HG02623 (cell line): ENCODE measurements around the gene FAM156A.
"Not testable (repeated sequence)": the region's sequence is repeated elsewhere in the genome, so short reads cannot be mapped to it uniquely, and the experiment has no call there.

Experiments used
- ATAC-seq: cut with Tn5 transposase; IDR thresholded peaks from one replicate; pipeline ENCODE4 v1.9.1; 2021; ENCODE audit warnings: moderate library complexity; ENCODE audit not compliant: unreplicated experiment

Gene FAM156A

DNA sequence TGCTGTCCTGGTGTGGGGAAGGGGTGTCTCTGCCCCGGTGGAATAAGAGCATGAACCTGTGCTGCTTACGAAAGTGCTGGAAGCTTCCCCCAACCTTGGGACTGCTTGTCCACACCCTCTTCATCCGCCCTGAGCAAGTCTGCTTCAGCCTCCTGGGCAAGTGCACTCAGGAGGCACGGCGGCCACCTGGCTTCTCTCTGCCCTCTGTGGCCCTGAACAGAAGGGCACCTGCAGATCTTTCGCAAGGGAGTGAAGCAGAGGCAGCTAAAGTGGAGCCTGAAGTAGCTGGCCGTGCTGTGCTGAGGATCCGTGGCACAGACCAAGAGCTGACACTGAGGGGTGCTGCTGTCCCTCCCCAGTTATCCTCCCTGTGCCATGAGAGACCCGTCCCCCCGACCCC is 9.6 kb upstream of the FAM156A start:
- ATAC-seq, result not testable (repeated sequence)

DNA sequence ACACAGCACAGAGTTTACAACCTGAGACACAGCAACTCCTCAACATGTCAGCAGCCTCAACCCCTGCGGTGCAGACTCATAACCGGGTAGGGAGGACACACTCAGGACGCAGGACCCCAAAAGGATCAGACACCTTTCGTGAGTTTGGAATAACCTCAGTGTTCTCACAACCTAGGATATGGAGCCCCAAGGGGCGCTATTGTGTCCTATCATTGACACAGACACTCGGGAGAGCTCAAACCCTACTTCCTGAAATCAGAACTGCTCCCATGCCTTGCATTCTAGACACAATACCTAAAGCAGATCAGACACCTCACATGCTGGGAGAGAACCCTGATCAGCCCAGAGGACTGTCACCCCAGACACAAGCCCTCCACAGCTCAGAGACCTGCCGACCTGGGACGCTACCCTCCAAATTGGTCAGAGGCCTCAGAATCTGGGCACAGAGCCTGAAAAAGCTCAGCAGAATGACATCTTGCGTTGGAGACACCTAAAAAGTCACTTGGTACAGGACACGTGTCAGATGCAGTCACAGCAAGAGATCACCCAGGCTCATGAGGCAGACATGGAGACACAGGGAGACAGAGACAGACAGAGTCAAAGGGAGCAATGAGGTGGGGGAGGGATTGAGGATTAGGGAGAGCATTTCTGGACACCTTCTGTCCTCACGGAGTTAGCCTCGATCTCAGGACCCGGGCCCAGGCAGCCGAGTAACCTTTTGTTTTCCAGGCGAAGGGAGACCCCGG is 8.8 kb upstream of the FAM156A start:
- not testable (repeated sequence) for ATAC-seq

DNA sequence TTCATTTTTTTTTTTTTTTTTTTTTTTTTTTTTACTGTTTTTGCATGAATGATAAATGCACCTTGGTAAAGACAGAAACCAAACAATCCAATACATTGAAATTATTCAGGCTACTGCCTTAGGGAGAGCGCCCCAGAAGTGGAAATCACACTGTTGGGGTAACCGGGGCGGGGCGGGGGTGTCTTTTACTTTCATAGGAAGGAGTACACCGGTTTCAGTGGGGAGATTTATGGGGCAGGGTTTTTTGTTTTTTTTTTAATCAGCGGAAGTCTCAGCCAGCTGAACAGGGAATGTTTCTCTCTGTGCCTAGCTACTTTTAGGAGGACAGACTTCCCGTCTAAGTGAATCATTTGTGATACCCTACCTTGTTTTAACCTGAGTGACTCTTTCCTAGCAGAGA is 643 bp upstream of the FAM156A start:
- peak; percentile 24 for ATAC-seq

DNA sequence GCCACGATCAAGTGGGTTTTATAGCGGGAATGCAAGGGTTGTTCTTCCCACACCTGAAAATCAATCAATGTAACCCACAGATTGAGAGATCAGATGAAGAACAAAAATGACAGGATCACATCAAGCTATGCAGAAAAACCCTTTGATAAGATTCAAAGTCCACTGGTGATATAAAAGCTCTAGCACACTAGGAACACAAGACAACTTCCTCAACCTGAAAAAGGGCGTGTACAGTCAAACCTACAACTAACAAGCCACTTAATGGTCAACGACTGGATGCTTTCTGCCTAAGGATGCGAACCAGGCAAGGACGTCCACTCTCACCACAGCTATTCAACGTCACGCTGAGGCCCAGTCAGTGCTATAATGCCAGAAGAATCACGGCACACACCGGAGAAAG is 8.4 kb downstream of the FAM156A start:
- not testable (repeated sequence) for ATAC-seq

DNA sequence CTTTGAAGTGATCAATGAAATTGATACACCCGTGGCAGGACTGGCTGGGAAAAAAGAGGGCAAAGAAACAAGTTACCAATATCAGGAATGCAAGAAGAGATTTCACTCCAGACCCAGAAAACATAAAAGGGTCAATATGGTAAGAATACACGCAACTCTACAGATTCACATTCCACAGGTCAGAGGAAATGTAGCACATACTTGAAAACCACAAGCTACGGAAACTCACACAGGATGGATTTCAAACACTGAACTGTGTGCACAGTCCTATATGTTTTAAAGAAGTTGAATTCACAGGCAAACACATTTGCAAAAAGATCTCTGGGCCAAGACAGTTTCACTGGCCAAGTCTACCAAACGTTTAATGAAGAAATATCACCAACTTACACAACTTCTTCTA is 9.0 kb downstream of the FAM156A start:
- ATAC-seq, result not testable (repeated sequence)

DNA sequence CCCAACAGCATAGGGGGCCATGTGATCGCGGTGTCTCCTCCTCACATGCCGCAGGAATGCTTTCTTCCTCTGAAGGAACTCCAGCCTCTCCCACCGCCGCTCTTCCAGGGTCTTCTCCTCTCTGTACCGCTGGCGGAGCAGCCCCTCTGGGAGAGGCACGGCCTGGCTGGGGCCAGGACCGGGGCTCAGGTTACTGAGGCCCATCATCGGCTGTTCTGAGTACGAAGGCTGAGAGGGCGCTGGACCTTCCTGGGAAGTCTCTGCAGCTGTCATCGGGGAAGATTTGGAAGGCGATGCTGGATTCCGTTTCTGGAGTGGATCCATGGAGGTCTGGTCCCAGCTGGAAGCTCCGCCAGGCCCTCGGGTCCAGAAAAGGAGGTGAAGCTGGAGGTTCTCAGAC is 10.1 kb downstream of the FAM156A start:
- not testable (repeated sequence) for ATAC-seq

DNA sequence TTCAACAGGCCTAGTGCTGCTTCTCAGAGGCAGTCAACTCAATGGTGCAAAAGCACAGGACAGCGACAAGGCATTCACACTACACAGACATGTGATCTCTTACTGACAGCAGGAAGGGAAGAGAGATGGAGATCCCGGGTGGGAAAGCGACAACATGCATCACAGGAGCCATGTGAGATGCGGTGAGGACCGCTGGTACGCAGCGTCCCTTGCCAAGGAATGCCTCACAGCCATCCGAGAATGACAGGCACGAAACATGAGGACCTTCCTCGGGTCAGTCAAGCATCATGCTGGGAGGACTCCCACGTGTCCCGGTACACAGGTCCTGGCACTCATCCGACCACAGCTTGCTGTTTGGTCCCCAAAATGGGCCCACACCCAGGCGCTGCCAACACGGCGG is 10.8 kb downstream of the FAM156A start:
- ATAC-seq, result not testable (repeated sequence)

DNA sequence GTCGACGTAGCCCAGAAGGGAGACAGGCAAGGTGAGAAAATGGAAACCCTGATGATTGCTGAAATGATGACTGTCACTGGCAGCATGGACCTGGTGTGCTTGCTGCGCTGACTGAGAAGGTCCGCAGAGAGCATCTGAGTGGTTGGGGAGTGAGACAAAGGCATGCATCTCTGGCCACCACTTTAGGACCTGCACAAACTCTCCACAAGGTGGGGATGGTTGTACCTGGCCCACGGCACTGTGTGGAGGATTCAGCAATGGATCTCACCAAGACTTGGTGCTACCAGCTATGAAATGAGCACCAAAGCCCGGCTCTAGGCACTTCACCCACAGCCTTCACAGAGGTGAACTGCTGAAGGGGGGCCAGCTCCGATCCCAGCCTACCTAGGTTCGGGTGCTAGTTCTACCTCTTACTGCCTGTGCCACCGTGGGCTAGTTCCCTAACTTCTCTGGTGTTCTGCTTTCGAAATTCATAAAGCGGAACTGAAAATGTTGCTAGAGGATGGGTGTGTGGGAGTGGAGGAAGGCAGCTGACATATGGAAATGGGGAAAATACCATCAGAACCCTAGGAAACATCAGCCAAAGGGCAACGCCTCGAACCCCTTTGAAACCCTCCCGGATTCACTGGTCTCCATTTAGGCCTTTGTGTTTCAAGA is 12.4 kb downstream of the FAM156A start:
- not testable (repeated sequence) for ATAC-seq

DNA sequence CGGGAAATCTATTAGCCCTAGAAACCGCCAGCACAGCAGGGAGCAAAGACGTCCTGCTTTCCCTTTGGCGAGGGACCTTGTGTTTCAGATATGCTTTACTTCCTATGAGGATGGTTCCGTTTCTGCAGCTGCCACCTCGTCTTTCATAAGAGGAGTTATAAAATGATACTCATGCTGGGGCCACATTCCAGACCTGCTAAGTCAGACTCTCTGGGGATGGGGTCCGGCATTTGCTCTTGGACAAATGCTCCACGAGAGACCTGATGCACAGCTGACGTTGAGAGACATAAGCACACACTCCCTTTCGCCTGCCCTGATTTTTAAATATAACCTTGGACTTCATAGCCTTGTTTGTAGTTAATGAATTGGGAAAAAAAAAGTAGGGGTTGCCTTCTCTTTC is 16.6 kb downstream of the FAM156A start:
- not testable (repeated sequence) for ATAC-seq

DNA sequence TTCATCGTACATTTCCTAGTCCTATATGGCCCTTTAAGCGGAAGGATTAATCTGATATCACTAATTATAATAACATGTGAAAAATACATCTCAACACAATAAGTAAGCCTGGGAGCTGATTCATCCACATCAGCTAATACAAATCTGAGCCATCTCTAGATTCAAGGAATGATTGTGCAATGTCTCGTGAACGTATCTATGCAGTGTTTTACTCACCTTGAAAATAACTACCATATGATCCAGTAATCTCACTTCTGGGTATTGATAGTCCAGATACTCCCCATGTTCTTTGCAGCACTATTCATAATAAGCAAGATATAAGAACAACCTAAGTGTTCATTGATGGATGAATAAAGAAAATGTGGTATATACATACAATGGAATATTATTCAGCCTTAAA is 17.6 kb downstream of the FAM156A start:
- ATAC-seq, result not testable (repeated sequence)

DNA sequence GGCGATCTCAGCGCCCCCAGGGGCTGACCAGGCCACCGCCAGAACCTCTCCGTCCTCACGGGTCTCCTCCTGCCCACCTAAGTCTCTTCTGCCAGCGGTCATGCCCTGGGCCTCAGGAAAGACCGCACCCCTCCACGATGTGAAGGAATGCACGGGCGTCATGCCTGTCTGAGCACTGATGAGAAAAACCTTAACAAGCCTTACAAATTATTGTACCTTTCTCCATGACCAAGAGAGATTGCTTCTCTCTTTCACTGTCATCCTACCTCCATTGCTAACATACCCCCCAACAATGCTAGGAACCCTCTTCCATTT is 22.9 kb downstream of the FAM156A start:
- not testable (repeated sequence) for ATAC-seq

DNA sequence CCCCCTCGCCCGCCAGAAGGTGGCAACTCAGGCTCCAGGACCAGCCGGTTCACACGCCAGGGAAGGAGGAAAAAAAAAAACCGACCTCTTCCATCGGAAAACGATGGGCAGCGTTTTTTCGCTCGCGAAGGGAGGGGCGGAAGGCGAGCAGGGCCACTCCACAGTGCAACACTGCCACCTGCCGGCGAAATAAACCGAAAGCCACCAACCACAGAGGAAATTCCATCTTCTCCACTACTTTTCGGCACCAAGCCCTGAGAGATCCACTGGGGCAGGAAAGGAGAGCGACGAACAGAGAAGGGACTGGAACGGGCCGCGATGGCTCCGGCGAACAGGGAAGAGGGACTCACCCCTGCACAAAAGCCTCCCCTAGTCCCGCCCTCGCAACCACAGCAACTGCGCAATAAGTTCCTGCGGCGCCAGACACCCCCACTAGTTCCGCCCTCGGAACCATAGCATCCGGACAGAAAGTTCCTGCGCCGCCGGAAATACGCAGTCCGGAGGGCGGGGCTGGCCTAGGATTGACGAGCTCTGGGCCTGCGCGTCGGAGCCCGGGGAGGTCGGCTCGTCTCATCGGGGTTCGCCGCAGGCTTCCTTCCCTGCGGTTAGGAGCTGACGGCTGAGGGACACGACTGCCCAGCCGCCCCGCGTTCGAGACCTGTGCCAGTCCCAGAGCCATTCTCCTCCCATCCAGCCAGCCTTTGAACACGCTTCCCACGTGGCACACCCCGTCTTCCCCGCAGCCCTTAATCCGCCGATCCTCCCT is 23.4 kb downstream of the FAM156A start:
- ATAC-seq, result peak; percentile 90

DNA sequence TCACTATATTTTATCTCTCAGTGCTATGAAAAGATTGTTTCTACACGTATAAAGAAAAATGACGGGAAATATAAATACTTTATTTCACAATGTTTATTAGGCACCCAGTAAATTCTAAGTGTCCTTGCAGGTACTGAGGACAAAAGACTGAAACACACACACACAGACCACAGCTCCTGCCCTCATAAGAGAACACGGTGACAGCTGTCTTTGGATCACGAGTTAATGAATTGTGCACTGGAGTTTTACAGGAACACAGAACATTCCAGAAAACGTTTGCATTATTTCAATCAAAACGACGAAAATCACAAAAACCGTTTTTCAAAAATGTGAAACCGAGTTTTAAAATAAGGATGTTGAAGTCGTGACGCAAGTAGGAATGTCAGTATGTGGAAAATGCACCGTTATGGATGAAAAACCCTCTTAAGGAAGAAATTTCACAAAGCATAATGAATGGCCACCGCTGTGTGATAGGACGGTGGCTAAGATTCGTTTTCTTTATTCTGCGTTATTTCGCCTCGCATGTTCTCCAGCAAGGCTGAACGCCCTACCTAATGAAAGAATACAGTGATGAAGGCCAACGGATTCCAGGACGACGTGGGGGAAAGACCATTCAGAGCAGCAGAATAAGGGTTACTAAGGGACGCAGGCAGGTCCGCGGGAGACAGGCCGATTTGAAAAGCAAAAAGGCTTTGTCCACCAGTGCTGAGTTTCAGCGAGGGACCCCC is 24.2 kb downstream of the FAM156A start:
- no peak for ATAC-seq

DNA sequence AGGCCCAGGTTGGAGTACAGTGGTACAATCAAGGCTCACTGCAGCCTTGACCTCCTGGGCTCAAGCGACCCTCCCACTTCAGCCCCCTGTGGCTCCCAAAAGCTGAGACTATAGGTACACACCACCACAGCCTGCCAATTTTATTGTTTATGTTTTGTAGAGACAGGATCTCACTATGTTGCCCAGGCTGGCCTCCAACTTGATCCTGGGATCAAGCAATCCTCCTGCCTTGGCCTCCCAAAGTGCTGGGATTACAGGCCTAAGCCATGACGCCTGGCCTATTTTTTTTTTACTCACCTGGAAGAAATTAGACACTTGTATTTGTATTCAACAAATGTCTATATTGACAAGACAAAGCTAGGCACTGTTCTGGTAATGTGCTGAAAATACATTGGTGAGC is 25.1 kb downstream of the FAM156A start:
- ATAC-seq, result no peak

DNA sequence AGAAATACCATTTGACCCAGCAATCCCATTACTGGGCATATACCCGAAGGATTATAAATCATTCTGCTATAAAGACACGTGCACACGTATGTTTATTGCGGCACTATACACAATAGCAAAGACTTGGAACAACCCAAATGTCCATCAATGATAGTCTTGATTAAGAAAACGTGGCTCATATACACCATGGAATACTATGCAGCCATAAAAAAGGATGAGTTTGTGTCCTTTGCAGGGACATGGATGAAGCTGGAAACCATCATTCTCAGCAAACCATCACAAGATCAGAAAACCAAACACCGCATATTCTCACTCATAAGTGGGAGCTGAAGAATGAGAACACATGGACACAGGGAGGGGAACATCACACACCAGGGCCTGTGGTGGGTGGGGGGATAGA is 28.1 kb downstream of the FAM156A start:
- not testable (repeated sequence) for ATAC-seq

DNA sequence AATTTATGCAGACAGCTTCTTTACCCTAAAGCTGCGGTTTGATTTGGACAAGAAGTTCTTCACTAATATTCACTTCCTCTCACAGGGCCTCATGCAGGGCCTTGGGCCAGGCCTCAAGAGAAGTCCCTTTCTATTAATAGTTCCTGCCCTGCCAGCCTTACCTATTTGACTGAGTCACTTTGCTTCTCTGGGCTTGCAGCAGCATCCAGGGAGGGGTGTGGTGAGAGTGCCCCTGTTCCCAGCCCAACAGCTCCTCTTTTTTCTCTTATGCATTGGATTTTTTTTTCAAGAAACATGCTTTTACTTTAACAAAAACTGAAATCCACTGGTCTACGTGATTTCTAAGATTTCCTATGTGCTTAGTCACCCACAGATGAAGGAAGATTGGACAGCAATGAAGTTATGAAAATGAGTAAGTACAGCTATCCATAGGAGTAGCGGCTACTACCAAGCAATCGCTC is 34.5 kb downstream of the FAM156A start:
- ATAC-seq, result peak; percentile 44

DNA sequence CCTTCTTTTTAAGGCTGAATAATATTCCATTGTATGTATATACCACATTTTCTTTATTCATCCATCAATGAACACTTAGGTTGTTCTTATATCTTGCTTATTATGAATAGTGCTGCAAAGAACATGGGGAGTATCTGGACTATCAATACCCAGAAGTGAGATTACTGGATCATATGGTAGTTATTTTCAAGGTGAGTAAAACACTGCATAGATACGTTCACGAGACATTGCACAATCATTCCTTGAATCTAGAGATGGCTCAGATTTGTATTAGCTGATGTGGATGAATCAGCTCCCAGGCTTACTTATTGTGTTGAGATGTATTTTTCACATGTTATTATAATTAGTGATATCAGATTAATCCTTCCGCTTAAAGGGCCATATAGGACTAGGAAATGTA is 43.6 kb downstream of the FAM156A start:
- not testable (repeated sequence) for ATAC-seq

DNA sequence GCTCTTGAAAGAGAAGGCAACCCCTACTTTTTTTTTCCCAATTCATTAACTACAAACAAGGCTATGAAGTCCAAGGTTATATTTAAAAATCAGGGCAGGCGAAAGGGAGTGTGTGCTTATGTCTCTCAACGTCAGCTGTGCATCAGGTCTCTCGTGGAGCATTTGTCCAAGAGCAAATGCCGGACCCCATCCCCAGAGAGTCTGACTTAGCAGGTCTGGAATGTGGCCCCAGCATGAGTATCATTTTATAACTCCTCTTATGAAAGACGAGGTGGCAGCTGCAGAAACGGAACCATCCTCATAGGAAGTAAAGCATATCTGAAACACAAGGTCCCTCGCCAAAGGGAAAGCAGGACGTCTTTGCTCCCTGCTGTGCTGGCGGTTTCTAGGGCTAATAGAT is 44.6 kb downstream of the FAM156A start:
- not testable (repeated sequence) for ATAC-seq

DNA sequence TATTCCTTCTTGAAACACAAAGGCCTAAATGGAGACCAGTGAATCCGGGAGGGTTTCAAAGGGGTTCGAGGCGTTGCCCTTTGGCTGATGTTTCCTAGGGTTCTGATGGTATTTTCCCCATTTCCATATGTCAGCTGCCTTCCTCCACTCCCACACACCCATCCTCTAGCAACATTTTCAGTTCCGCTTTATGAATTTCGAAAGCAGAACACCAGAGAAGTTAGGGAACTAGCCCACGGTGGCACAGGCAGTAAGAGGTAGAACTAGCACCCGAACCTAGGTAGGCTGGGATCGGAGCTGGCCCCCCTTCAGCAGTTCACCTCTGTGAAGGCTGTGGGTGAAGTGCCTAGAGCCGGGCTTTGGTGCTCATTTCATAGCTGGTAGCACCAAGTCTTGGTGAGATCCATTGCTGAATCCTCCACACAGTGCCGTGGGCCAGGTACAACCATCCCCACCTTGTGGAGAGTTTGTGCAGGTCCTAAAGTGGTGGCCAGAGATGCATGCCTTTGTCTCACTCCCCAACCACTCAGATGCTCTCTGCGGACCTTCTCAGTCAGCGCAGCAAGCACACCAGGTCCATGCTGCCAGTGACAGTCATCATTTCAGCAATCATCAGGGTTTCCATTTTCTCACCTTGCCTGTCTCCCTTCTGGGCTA is 48.9 kb downstream of the FAM156A start:
- ATAC-seq, result not testable (repeated sequence)

DNA sequence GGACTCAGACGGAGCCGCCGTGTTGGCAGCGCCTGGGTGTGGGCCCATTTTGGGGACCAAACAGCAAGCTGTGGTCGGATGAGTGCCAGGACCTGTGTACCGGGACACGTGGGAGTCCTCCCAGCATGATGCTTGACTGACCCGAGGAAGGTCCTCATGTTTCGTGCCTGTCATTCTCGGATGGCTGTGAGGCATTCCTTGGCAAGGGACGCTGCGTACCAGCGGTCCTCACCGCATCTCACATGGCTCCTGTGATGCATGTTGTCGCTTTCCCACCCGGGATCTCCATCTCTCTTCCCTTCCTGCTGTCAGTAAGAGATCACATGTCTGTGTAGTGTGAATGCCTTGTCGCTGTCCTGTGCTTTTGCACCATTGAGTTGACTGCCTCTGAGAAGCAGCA is 50.4 kb downstream of the FAM156A start:
- not testable (repeated sequence) for ATAC-seq

DNA sequence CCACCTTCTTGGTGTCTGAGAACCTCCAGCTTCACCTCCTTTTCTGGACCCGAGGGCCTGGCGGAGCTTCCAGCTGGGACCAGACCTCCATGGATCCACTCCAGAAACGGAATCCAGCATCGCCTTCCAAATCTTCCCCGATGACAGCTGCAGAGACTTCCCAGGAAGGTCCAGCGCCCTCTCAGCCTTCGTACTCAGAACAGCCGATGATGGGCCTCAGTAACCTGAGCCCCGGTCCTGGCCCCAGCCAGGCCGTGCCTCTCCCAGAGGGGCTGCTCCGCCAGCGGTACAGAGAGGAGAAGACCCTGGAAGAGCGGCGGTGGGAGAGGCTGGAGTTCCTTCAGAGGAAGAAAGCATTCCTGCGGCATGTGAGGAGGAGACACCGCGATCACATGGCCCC is 51.2 kb downstream of the FAM156A start:
- not testable (repeated sequence) for ATAC-seq
